Fibroblast of skin of abdomen (primary cell): ENCODE results near the gene RRAGC.
"Not testable (repeated sequence)": the region's sequence is repeated elsewhere in the genome, so short reads cannot be mapped to it uniquely, and the experiment has no call there.

Experiments
- DNase-seq: peaks from one replicate; pipeline ENCODE4 v3.0.0-alpha.2; 2013

RRAGC gene

GRCh38 chr1:38815903-38816627, 43.5 kb downstream of the RRAGC start:
- no peak for DNase-seq

- no peak for DNase-seq
Measured at GRCh38 chr1:38814984-38815464, 44.5 kb downstream of the RRAGC start.

GRCh38 chr1:38814444-38814983, 45.1 kb downstream of the RRAGC start:
- DNase-seq, result no peak

GRCh38 chr1:38812981-38813380, 46.6 kb downstream of the RRAGC start:
- no peak for DNase-seq

DNA sequence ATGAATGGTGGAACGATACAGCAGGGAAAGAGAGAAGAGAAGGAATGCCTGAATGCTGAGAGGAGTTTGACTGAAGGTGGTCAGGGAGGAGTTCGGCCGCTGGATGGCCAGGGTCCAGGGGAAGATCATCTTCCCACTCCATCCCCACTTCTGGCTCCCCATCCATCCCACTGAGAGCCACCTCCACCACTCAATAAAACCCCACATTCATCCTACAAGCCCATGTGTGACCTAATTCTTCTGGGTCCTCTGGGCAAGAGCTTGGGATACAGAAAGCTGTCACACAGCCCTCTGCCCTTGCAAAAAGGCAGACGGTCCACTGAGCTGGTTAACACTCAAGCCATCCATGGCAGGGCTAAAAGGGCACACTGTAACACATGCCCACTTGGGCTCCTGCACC, 48.1 kb downstream of the RRAGC start:
- DNase-seq, result not testable (repeated sequence)

GRCh38 chr1:38806090-38806489, 53.5 kb downstream of the RRAGC start:
- DNase-seq, result no peak

- no peak for DNase-seq
Measured at GRCh38 chr1:38805036-38805435, 54.5 kb downstream of the RRAGC start.

GRCh38 chr1:38804062-38804886, 55.3 kb downstream of the RRAGC start:
- DNase-seq, result no peak

DNA sequence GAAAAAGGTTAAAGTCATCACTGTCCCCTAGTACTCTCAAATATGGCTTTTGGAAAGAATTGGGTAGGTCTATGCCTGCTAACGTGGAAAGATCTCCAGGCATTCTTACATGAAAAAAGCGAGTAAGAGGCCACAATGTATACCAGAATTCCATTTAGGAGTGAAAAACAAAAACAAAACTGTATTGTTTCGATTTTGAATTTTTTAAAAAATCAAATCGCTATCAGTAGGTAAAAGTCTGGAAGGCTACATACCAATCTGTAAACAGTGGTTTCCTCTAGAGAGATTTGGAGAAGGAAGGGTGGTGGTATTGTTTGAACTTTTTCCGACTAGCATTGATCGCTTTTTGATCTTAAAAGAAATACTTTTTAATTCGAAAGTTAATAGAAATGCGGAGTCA, 55.9 kb downstream of the RRAGC start:
- no peak for DNase-seq

GRCh38 chr1:38800720-38801671, 58.6 kb downstream of the RRAGC start:
- no peak for DNase-seq

GRCh38 chr1:38793299-38793698, 66.3 kb downstream of the RRAGC start:
- DNase-seq, result no peak

GRCh38 chr1:38791892-38792291, 67.7 kb downstream of the RRAGC start:
- DNase-seq, result no peak

- no peak for DNase-seq
Measured at GRCh38 chr1:38791164-38791515, 68.4 kb downstream of the RRAGC start.

- no peak for DNase-seq
Measured at GRCh38 chr1:38790422-38791163, 69.0 kb downstream of the RRAGC start.

DNA sequence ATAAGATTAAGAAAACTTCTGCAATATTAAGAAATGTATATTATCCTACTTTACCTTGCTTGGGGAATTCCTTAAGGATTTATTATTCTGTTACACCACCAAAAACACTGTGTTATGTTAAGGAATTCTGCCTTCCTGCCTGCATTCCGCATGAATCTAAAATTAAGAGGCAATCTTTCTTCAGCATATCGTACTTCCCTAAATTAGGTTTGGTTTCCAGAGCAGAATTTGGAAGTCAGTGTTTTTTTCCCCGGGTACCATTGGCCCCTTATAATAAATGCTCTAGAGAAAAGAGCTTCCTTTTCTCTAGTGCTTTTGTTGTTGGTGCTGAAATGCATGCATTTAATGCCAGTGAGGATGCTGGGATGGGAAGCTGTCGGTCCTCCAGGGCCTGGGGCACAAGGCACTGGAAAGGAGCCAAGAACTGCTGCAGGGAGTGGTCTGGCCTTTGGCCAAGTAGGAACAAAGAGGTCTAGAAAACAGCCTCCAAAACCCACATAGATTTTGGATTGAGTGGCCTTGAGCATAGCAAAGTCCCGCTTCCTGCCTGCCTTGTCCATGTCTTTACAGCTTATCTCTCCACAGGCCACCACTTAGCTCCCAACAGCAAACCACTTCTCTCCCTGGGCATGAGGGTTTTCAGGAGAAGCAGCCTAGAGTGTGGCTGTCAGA, 69.9 kb downstream of the RRAGC start:
- no peak for DNase-seq

- DNase-seq, result no peak
Measured at GRCh38 chr1:38788341-38789336, 70.9 kb downstream of the RRAGC start.
